ENCODE data around the gene IRX3. TPM values are rescaled to one million over a fixed set of nuclear protein-coding genes. Genes with fewer than 3 reads are reported as not detected.

Gene IRX3
- total and polyA plus RNA-seq, 2 of the 8 experiments (the other 6 are each of a cell fraction or from before 2014, with no cell fraction given), result 0.50 to 1.6 TPM

GRCh38 chr16:54233615-54234014 lies 53.0 kb downstream of the IRX3 start (continued):
- TF ChIP-seq NRF1 (IDR thresholded peaks at IDR 0.05; ENCODE audit: low read depth, low read length) (no peak), ASH2L (IDR thresholded peaks at IDR 0.05; ENCODE audit: low read length) (no peak), SP2 (IDR thresholded peaks at IDR 0.05; ENCODE audit: low read length) (no peak), CEBPB (IDR thresholded peaks at IDR 0.05; ENCODE audit: low read depth, low read length) (no peak), SP4 (IDR thresholded peaks at IDR 0.05; ENCODE audit: low read length) (no peak), CTCF (IDR thresholded peaks at IDR 0.05; ENCODE audit: control extremely low read depth in 1 of 3, insufficient read depth in 1 of 3, low read depth in 1 of 3, low read length in 3 of 3) (no peak), GTF2F1 (IDR thresholded peaks at IDR 0.05; ENCODE audit: borderline replicate concordance, low read depth, low read length) (no peak)

All from H1 (cell line).